Myometrial cell (primary cell): ENCODE data around the gene BLVRB. TPM values are rescaled to one million over a fixed set of nuclear protein-coding genes. Genes with fewer than 3 reads are reported as not detected.

ENCODE experiments used
- total RNA-seq: library from RNA; depleted of rRNA; stranded (reverse); fragments of >200 nt; gene quantifications from 2 replicates; pipeline ENCODE4 v1.2.3, GENCODE V29; 2015

Gene BLVRB
- total RNA-seq, result 93.9 and 158 TPM in 2 replicates

DNA sequence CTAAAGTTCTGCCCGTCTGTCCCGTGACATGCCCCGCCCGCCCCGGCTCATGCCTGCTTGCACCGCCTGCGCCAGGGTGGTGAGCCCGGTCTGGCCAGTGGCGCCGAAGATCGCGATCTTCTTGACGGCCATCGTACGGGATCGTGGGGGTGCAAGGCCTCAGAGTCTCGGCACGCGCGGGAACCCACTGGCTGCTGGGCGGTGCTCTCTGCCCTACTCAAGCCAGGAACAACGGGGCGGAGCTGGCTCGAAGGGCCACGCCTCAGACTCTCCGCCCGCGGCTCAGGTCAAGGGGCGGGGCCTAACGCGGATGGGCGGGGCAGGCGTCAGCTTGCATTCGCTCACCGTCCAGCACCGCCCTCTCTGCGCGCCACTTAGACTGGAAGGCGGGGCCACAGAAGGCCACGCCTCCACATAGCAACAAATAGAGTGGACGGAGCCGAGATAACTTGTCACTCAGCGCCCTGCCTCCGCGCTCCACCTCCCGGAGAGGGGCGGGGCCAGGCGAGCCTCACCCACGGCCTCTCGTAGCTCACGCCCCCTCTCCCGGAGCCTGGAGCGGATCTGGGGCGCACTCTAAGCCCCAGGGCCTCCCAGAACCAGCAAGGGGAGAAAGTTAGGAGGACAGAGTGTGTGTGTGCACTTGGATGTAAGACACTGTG, at the start of gene BLVRB:
BLVRB (minus strand) TSS at position 189 of the 662 bp plus-strand sequence; CDS start at position 132, 57 bp downstream.

GRCh38 chr19:40466985-40467734, 1.6 kb upstream of the BLVRB start, which contains the start of gene SPTBN4:
Gene SPTBN4, plus strand, starts transcription at chr19:40467001. Its CDS starts 5,621 bp downstream, at chr19:40472622.

DNA sequence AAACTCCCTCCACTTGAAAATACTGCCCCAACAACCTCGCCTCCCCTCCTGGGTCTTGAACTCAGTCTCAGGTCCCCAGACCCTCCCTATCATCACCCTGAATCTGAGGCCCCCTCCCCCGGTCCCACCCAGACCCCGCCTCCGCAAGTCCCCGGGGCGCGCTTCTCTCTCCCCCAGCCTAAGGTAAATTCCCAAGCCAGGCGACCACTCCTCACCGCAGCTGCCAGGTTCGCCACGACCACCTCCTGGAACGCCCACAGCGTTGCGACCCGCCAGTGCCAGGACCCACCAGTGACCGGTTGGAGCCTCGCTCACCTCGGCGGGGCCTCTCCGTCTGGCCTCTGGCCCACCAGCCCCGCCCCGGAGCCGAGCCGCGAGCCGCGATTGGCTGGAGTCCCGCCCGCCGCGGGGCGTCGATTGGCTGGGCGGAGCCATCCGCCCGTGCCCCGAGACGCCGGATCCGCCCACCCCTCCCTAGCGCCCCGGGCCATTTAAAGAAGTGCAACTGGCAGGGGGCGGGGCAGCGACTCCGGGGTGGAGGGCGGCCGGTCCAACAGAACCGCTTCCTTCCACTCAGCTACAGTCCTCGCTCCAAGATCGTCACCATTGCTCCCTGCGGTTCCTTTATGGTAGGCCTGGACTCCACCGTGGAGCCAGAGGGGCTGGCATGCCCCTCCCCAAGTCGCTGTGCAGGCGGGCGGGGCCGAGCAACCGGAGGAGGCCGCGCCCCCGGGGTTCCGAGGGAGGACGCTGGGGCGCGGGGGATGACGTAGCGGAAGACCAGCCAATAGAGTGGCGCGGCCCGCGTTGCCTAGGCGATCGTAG, 21.3 kb downstream of the BLVRB start, which contains the start of gene SERTAD3:
SERTAD3 (minus strand) TSS at position 336 of the 825 bp plus-strand sequence. CDS start 2,255 bp downstream, outside the sequence.

GRCh38 chr19:40425450-40426287, 39.9 kb downstream of the BLVRB start, which contains the start of gene SERTAD1:
Gene SERTAD1, minus strand, starts transcription at chr19:40425992. Its CDS starts 2,446 bp downstream, at chr19:40423546.

GRCh38 chr19:40413291-40413845, 52.2 kb downstream of the BLVRB start, which contains the start of gene PRX:
Gene PRX, minus strand, starts transcription at chr19:40413378. Its CDS starts 5,446 bp downstream, at chr19:40407932.

Other genes with a start within 250 kb of the BLVRB start
- not detected in 2 replicates for gene TTC9B, start 247.4 kb downstream of the BLVRB start, total RNA-seq
- gene CCNP, start 239.1 kb downstream of the BLVRB start, total RNA-seq, result not detected in 2 replicates
- gene AKT2, start 180.4 kb downstream of the BLVRB start, total RNA-seq, result 97.3 and 125 TPM in 2 replicates
- gene C19orf47, start 117.3 kb downstream of the BLVRB start, total RNA-seq, result 7.3 and 10.1 TPM in 2 replicates
- gene PLD3, start 117.0 kb downstream of the BLVRB start, total RNA-seq, result 400 and 439 TPM in 2 replicates
- not detected in 2 replicates for gene HIPK4, start 75.6 kb downstream of the BLVRB start, total RNA-seq
- gene PRX, start 52.4 kb downstream of the BLVRB start, total RNA-seq, result 2.5 and 2.9 TPM in 2 replicates
- 23.4 and 33.2 TPM in 2 replicates for gene SERTAD1, start 39.8 kb downstream of the BLVRB start, total RNA-seq
- 25.9 and 27.4 TPM in 2 replicates for gene SERTAD3, start 21.4 kb downstream of the BLVRB start, total RNA-seq
- 0.18 and 2.6 TPM in 2 replicates for gene SPTBN4, start 1.3 kb upstream of the BLVRB start, total RNA-seq
- 77.6 and 99.4 TPM in 2 replicates for gene SHKBP1, start 111.1 kb upstream of the BLVRB start, total RNA-seq
- gene LTBP4, start 135.6 kb upstream of the BLVRB start, total RNA-seq, result 50.7 and 63.6 TPM in 2 replicates
- gene NUMBL, start 224.9 kb upstream of the BLVRB start, total RNA-seq, result 28.8 and 51.6 TPM in 2 replicates